HG02884 (cell line): ENCODE results near the gene ANKS1B.

Source experiments
- ATAC-seq: cut with Tn5 transposase; IDR thresholded peaks from one replicate; pipeline ENCODE4 v1.9.1; 2021; ENCODE audit warnings: mild to moderate bottlenecking, moderate library complexity; ENCODE audit not compliant: unreplicated experiment

ANKS1B gene

DNA sequence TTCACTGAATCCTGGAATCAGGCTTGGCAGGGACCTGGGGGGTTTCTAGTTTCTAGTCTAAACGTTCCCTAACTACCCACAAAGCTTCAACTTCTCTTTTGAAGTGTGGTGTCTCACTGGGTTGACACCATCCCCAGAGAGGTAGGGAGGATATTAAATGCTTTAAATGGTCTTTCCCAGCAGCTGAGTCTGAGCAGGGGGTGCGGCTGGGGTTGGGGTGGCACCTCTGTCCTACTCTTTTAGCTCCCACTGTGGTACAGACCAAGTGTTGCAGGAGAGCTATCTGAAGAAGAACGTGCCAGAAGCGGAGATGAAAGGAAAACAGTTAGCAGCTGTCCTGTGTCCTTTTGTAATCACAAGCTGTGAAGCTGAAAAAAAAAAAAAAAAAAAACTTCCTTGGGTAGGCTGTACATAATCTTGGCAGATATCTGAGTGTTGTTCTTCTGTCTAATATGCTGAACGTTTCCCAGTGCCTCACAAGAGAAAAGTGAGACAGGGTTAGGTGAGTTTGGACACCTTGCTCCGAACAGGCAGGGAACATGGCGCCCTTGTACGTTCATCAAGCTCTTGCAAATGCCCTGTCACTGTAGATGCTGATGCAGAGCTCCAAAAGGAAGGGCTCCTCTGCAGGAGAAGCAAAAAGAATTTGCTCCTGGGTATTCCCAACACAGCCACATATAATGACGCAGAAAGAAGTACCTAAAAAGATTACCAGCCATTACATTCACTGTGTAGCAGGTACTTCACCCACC lies 892.5 kb downstream of the ANKS1B start:
- no peak for ATAC-seq

DNA sequence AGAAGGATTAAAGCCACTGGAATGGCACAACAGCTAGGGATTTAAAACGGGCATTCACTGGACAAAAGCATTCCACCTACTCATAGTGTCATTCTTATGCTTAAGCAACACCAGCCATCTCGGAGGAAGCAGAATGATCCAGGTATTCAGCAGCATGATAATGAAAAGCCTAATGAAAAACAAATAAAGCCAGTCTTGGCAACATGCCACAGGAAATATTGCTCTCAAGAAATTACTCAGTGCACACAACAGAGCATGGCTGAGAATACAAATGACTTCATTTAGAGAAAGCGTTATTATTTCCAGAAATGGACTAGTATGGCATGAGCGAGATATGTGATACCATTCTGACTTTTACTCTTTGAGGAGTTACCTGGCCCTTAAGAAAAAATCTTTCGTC lies 897.5 kb downstream of the ANKS1B start:
- ATAC-seq, result peak; percentile 78

DNA sequence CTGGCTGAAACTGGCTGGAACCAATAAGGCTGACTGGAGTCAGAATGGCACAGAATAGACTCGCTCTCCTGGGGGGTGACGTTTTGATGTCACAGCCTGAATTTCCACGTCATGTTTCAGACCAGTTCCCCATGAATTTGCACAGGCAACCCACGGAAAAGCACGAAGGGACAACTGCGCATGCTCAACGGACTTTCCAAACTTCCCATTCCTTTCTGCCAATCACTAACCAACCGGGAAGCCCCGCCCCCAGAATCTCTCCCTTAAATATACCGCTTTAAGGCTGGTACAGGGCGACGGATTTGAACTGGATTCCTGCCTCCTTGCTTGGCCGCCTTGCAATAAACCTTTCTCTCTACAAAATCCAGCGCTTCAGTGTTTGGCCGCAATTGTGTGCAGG lies 904.9 kb downstream of the ANKS1B start:
- no peak for ATAC-seq

DNA sequence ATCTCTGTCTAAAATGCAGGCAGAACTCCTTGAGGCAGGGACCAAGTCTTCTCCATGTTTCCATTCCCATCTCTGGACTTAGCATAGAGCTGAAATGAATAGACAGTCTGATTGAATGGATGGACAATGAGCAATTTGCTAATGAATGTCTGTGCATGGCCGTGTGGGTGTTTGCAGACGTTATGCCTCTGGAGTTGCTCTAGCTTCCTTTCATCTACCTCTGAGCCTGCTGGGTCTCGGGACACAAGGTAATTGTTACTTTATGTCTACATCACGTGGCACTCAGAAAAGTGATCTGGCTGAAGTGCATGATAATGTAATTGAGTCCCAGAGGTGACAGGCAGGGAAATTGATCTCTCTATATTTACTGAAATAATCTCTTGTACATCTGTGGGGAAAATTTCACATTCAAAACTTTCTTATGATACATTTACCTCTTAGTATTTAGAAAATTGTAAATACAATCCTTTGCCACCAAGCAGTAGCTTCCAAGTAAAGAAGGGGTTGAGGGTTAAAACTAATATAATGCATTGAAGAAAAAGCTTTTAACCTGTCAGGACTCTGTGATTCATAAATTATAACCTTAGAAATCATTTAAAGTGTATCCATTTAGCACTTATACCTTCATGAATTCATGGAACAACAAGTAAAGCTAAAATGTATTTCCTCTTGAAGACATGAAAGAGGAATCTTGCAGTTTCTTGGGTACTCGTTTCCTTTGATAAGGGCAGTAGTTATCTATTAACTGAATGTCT lies 915.6 kb downstream of the ANKS1B start:
- ATAC-seq, result no peak

DNA sequence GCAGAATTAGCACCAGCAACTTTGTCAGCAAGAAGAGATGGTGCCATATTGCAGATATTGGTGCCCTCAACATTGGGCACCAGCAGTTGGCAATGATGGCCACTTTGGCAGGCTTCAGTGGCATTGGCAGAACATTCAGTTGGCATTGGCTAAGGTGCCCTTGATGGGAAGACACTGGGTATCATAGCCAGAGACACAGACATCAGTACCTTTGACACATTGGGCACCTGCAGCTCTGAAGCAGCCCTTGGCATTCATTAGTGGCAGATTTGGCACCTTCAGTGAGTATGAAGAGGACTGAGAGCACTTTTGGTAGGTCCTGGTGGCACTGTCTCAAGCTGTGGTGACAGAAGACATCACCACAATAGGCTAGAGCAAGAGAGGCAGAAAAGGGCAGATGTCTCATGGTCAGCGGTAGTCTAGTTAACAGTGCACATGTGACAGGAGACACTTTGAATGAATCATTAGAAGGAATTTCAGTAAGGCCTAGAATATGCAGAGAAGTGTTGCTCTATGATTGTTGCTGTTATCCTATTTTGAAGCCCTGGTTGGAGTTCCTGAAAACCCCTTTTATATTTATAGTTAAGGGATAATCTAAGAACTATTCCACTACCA lies 917.5 kb downstream of the ANKS1B start:
- ATAC-seq, result no peak

DNA sequence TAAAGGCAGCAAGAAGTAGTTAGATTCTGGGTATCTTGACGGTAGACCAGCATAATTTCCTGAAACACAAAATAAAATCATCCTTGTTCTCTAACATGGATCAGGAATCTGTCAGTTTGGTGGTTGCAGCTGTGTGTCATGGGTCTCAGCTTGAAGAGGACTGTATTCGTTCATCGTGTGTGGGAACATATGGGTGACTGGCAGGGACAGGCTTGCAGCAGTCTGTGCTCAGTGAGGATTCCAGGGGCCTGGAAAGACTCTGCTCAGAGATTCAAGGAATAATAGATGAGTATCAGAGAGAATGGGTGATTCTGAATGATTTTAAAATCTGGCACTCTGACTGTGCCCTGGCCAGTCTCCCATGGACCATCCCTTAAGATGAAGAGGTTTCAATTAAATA lies 918.0 kb downstream of the ANKS1B start:
- ATAC-seq, result no peak

DNA sequence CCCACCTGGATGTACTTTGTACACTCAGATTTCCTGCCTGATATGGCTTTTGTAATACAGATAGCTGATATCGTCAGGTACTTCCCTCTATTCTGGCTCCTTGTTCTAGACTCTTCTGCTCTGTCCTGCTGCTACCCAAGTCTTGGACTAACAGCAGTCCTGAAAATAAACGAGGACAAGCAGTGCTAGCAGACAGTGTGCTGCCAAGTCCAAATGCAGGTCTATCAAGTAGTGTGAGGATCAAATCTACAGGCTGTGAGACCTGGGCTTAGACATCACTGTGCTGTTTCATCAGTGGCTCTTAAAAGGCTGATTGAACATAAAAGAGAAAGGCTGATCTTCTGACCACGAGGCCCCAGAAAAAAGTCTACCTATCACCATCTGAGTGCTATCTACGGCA lies 921.6 kb downstream of the ANKS1B start:
- ATAC-seq, result no peak

DNA sequence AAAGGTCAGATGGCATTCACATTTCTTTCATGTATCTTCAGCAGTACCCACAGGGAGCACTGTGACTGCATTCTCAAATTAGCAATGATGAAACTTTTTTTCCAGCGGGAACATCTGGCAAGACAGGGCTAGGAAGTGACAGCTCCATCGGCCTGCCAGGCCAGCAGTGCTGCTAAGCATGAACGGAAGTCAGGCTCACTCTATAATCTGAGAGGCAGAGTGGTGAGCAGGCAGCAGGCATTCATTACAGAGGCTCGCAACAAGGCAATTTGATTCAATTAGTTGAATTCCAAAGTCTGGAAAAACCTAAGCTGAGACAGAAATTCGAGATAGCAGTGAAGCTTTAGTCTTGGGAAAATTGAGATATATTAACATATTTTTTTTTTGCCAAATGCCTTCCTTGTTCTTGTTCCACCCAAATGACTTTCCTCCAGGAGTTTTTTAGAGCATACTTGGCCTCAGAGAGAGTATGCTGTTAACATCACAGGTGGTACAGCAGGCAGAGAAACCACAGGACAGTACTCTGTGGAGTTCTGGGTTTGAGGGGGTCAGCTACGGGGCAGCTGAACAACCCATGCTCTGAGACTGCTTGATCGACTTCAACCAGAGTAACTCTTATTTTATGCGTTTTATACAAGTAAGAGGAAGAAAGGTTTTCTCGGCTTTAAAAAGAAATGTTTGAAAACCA lies 924.8 kb downstream of the ANKS1B start:
- ATAC-seq, result no peak

DNA sequence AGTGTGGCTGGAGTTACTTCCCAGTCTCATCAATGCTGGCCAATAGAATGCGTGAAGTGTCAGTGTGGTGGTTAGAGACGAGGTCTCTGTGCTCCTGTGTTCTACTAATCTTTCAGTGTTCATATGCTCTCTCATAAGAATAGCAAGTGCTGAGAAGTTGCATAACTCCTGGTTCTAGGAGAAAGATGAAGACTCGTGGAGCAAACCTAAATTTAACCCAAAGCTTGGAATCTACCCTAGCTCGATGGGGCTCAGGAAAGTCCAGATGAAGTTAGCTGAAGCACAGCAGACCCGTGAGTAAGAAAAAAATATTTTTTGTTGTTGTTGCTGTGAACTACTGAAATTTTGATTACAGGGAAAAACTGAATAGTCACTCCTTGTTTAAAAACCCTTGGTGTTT lies 927.1 kb downstream of the ANKS1B start:
- no peak for ATAC-seq

DNA sequence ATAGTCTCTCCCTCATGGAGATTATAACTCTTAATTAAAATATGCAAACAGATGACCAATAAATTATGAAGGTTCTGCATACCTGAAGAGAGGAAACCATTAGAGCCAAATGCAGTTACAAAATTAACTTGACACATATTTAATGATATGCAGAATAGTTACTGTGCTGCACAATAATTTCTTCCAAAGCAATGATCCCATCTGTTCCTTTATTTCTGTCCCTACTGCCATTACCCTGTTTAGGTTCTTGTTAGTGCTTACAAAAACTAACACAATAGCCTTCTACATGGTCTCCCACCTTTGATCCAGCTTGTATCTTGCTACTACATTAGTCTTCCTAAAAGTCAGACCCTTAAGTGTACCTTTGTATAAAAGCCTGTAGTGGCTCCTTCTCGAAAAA lies 928.5 kb downstream of the ANKS1B start:
- ATAC-seq, result no peak

DNA sequence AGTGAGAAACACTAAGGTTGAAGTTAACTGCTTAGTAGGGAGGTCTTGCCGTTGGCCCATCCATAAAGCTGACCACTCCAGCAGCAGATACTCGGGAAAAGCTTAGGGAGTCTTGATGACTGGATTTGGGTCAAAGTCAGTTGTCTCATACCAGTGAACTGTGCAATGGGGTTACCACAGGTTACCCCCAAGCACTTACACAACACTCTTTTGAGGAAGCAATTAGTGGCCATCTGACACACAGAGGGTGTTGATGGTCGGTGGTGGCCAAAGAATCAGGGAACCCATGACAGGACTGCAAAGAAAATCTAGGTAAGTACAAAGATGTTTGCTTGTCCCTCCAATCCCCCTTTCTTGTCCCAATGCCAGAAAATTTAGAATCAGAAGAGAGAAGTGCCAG lies 929.4 kb downstream of the ANKS1B start:
- no peak for ATAC-seq

DNA sequence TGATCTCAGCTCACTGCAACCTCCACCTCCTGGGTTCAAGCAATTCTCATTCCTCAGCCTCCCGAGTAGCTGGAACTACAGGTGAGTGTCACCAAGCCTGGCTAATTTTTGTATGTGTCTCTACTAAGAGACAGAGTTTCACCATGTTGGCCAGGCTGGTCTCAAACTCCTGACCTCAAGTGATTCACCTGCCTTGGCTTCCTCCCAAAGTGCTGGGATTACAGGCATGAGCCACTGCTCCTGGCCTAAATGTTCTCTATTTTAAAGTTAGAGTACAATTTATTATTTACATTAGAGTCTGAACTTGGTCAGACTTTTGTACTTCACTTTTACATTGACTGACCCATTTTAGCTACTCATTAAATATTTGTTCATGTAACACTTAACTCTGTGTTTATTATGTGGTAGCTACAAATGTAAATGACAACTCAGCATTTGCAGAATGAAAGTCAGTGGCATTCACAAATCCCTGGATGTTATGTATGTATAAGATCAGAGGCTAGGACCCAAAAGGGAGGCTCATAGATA lies 930.1 kb downstream of the ANKS1B start:
- no peak for ATAC-seq

DNA sequence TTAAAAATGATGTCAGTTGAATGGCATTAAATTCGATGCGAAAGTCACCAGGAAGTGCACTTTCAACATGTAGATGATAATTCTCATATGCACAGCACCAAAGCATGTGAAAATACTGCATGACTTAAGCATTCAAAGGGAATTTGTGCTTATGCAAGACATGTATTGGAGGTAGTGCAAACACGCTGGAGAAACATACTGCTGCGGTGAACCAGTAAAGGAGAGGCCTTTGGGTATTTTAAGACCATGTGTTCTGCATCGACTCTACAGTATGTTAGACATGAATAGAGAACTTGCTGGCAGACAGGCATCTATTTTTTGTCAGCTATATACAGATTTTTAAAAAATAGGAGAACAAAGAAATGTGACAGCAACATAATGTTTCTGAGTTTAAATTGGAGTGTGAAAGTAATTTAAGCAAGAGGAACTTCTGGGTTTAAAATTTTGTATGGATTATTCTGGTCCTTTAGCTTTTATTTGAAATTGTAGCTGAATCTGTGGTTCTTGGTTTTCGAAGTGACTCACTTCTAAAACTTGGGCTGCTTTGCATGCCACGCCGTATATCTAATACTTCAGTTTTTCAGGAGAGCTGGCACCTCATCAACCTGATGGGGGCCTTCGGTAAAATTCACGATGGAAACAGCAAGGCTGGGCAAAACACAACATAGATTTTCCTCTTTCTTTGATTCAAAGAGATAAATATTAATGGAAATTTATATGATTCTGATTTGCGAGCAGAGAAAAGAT lies 930.9 kb downstream of the ANKS1B start:
- ATAC-seq, result no peak

DNA sequence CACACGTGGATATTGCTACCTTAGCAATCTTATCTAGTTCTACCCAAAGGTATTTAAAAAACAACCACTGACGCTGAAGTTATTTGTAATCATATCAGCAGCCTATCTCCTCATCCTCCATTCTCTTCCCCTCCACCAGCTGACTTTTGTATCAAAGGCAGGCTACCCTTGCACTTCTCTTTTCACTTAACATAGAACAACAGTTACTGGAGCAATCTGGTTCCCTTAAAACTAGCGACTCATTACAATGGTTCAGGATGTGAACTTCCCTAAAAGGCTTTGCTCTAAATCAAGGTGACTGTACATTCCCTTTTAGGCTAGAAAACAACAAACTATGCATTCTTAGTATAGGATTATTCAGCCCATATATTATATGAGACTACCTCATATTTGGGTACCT lies 935.0 kb downstream of the ANKS1B start:
- no peak for ATAC-seq

DNA sequence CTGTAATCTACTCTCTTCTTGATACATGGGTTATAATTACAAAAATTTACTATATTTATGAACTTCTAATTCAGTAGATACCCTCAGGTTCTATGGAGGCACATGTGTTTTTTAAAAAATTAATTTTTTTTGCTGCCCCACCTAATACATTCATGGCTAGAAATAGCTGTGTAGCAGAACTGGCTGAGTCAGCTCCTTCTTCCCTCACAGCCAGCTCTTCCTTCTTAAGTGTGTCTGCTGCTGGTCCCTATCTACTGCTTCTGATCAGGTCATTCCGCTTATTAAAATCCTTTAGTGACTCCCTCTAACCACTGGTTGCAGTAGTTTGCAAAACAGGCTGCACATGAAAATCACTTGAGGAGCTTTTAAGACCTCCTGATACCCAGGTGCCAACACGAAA lies 939.6 kb downstream of the ANKS1B start:
- ATAC-seq, result no peak

DNA sequence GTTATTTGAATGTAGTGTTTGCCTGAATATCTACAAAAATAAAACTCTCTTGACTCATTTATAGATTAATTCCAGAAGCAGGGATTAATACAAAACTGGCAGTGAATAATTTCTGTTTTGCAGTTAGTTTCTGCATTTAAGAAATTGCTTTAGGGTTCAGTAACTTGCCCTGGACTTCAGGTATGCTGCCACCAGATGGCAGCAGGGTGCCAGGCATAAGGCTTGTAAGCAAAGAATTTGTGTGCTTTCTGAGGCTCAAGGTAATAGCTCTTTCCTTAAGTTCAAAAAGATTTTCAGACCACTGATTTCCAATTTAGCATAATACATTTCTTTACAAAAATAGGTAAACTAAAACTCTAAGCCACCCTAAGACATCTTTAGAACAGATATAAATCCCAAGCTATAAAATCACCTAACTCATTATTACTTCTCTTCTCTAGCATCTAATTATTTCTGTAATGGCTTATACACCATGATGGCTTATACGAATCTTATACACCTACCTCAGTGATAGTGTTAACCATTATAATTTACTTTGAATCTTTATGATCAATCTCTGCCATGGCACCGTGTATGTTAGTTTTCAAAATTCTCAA lies 941.3 kb downstream of the ANKS1B start:
- no peak for ATAC-seq

DNA sequence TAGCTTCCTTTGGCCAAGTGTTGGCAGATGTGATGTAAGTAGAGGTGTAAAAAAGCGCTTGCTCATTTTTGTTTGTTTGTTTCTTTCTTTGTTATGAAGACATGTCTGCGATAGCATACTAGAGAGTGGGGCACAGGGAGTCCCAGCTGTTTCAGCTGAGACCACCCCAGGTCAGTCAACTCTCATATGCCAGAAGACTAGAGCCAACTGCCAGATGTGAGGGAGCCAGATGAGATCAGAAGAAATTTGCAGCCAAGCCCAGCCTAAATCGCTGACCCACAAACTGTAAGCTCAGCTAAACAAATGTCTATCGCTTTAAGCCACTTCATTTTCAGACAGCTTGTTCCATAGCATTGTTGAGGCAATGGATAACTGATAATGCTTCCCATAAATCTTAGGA lies 942.5 kb downstream of the ANKS1B start:
- ATAC-seq, result no peak

DNA sequence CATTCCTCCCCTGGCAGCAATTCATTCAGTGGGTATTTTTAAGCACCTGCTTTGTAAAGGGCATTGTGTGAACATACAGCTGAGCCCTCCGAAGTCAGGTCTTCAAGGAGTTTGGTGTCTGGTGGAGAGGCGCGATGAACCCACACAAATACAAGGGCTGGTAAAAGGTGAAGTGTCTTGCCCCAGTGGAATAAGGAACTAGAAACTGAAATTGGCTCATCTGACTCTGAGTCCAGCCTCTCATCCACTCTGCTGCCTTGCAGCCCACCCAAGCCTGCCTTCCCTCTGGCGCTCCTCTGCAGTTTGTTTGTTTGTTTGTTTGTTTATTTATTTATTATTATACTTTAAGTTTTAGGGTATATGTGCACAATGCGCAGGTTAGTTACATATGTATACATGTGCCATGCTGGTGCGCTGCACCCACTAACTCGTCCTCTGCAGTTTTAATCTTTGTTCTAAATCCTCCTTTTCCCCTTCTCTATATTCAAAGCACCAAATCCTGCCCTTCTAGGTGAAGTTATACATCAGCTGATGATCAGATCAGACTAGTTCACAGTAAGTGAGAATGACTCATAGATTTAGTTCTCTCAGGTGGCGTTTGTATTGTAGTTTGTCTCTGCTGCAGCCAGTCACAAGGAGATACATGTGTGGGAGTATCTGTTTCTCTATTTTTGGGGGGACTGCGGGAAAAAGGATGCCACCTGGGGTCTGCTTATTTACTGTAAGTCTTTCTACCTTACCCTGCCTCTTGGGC lies 945.2 kb downstream of the ANKS1B start:
- ATAC-seq, result no peak

DNA sequence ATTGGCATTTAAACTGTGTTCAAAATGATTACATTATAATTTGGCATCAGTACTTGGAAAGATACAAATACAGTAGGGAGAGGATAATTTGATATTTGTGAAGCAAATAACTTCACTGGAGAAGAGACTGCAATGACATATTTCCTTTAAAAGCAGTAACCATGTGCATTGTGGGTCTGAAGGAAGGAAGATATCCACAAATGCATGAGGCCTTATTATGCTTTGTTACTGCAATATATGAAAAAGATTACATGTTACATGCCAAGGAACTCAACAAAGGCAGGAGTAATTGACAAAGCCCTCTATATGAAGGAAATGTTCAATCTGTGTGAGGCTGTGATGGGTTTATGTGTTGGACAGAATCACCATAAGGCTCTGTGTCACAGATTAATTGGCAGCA lies 948.2 kb downstream of the ANKS1B start:
- no peak for ATAC-seq

DNA sequence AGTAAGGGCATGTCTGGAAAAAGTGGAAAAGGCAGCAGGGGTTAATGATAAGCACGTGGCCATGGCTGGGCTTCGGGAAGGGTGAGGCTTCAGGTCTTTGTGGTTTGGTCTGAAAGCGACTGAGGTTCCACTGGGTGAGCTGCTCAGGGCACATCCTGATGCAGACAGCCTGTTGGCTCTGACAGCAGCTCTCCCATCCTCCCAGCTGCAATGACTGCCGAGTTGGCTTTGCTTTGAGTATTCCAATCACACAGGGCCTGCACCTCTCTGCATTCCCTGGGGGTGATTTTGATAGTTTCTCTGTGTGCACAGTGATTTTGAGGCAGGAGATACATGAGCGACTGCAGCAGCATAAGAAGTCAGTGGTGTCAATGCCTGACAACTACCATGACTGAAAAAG lies 948.9 kb downstream of the ANKS1B start:
- ATAC-seq, result no peak
